DOHH2 (cell line): ENCODE results near the gene NUDT16L1.

Experiments
- H3F3A ChIP-seq: fragments of 200-600 bp; sonication (generic), shearing (Covaris generic); 2 replicates; pipeline ENCODE4 v1.6.0; 2016; ENCODE audit warnings: antibody characterized with exemption, mild to moderate bottlenecking; ENCODE audit not compliant: control insufficient read depth, insufficient read depth
- H3K27ac ChIP-seq: fragments of 200-600 bp; sonication (generic); 2 replicates; pipeline ENCODE4 v1.5.1; 2014; ENCODE audit warnings: low read depth, mild to moderate bottlenecking, low read length, moderate library complexity
- H3K27me3 ChIP-seq: fragments of 200-600 bp; sonication (generic); 2 replicates; pipeline ENCODE4 v1.6.1; 2014; ENCODE audit warnings: mild to moderate bottlenecking, low read length, mixed read lengths; ENCODE audit not compliant: control insufficient read depth
- H3K36me3 ChIP-seq: fragments of 200-600 bp; sonication (generic); 2 replicates; pipeline ENCODE4 v1.6.1; 2014; ENCODE audit warnings: mild to moderate bottlenecking, low read length, moderate library complexity, mixed read lengths; ENCODE audit not compliant: control insufficient read depth
- H3K4me1 ChIP-seq: fragments of 200-600 bp; sonication (generic); 2 replicates; pipeline ENCODE4 v1.6.1; 2014; ENCODE audit warnings: mild to moderate bottlenecking, low read length, mixed read lengths; ENCODE audit not compliant: control insufficient read depth
- H3K4me2 ChIP-seq: fragments of 200-600 bp; sonication (generic); 2 replicates; pipeline ENCODE4 v1.6.0; 2014; ENCODE audit warnings: mild to moderate bottlenecking, low read length, moderate library complexity
- H3K4me3 ChIP-seq: fragments of 200-600 bp; sonication (generic); 2 replicates; pipeline ENCODE4 v1.5.1; 2014; ENCODE audit warnings: mild to moderate bottlenecking, low read length, mixed read lengths
- H3K79me2 ChIP-seq: fragments of 200-600 bp; sonication (generic); 2 replicates; pipeline ENCODE4 v1.6.1; 2014; ENCODE audit warnings: mild to moderate bottlenecking, low read length, mixed read lengths; ENCODE audit not compliant: control insufficient read depth
- H3K9me2 ChIP-seq: fragments of 200-600 bp; sonication (generic); replicated peaks from 2 replicates; pipeline ENCODE4 v1.6.1; 2014; ENCODE audit warnings: mild to moderate bottlenecking, low read length, mixed read lengths; ENCODE audit not compliant: control insufficient read depth
- H3K9me3 ChIP-seq: fragments of 200-600 bp; sonication (generic); 2 replicates; pipeline ENCODE4 v1.6.1; 2014; ENCODE audit warnings: antibody characterized with exemption, low read length, mixed read lengths; ENCODE audit not compliant: control insufficient read depth, insufficient read depth
- H4K20me1 ChIP-seq: fragments of 200-600 bp; sonication (generic); 2 replicates; pipeline ENCODE4 v1.6.0; 2014; ENCODE audit warnings: low read depth, mild to moderate bottlenecking, antibody characterized with exemption, low read length, moderate library complexity; ENCODE audit not compliant: control insufficient read depth, insufficient read depth
- EZH2phosphoT487 ChIP-seq: fragments of 200-600 bp; sonication (generic); IDR thresholded peaks from 2 replicates; pipeline ENCODE4 v1.6.1; 2017; ENCODE audit warnings: borderline replicate concordance, mild to moderate bottlenecking, antibody characterized with exemption, low read length, moderate library complexity, mixed read lengths
- TF ChIP-seq, protein P1 (sequence below): fragments of 200-600 bp; sonication (generic); IDR thresholded peaks from one replicate; pipeline ENCODE4 v1.5.1; 2014; ENCODE audit warnings: antibody characterized with exemption, mild to moderate bottlenecking, low read depth, low read length; ENCODE audit not compliant: poor library complexity, severe bottlenecking

The NUDT16L1 gene

DNA sequence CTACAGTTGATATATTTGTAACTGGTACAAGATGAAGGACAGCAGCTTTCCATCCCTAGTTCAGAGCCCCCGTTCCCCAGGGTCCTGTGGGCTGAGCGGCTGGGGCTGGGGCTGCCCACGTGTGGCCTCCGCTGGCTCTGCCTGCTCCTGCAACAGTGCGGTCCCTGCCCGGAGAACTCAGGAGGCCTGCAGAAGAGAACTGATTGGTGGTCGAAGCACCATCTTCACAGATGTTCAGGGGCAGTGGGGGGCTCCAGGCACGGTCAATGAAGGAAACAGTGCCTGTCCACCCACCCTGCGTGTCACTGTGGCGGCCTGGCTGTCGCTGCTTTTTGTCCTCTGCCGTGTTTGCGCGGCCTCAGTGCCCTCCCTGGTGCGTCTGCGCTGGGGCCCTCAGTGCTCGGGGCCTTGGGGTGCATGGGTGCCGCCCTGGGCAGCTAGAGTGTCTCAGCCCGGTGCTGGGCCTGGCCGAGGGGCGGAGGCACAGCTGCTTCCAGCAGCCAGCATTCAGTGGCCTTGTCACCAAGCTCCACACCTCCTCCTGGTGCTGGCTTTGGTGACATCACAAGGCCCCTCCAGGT is 4.2 kb upstream of the NUDT16L1 start:
- H3K27me3 ChIP-seq: no peaks in the 10 kb centered on the region
- H3K27ac ChIP-seq: no peak overlapping the region
- H3K4me1 ChIP-seq: peaks cover 9% of the 10 kb centered on the region
- no peaks in the 10 kb centered on the region for H3K9me2 ChIP-seq
- no peak overlapping the region for H3K4me2 ChIP-seq
- TF ChIP-seq, protein P1, sequence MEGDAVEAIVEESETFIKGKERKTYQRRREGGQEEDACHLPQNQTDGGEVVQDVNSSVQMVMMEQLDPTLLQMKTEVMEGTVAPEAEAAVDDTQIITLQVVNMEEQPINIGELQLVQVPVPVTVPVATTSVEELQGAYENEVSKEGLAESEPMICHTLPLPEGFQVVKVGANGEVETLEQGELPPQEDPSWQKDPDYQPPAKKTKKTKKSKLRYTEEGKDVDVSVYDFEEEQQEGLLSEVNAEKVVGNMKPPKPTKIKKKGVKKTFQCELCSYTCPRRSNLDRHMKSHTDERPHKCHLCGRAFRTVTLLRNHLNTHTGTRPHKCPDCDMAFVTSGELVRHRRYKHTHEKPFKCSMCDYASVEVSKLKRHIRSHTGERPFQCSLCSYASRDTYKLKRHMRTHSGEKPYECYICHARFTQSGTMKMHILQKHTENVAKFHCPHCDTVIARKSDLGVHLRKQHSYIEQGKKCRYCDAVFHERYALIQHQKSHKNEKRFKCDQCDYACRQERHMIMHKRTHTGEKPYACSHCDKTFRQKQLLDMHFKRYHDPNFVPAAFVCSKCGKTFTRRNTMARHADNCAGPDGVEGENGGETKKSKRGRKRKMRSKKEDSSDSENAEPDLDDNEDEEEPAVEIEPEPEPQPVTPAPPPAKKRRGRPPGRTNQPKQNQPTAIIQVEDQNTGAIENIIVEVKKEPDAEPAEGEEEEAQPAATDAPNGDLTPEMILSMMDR: no peak
- no peak for TF ChIP-seq EZH2phosphoT487
- peaks cover 6% of the 10 kb centered on the region for H3K79me2 ChIP-seq
- H3F3A ChIP-seq: no peaks in the 10 kb centered on the region
- H3K36me3 ChIP-seq: no peaks in the 10 kb centered on the region
- H3K9me3 ChIP-seq: no peaks in the 10 kb centered on the region
- H3K4me3 ChIP-seq: no peak overlapping the region
- H4K20me1 ChIP-seq: no peaks in the 10 kb centered on the region

DNA sequence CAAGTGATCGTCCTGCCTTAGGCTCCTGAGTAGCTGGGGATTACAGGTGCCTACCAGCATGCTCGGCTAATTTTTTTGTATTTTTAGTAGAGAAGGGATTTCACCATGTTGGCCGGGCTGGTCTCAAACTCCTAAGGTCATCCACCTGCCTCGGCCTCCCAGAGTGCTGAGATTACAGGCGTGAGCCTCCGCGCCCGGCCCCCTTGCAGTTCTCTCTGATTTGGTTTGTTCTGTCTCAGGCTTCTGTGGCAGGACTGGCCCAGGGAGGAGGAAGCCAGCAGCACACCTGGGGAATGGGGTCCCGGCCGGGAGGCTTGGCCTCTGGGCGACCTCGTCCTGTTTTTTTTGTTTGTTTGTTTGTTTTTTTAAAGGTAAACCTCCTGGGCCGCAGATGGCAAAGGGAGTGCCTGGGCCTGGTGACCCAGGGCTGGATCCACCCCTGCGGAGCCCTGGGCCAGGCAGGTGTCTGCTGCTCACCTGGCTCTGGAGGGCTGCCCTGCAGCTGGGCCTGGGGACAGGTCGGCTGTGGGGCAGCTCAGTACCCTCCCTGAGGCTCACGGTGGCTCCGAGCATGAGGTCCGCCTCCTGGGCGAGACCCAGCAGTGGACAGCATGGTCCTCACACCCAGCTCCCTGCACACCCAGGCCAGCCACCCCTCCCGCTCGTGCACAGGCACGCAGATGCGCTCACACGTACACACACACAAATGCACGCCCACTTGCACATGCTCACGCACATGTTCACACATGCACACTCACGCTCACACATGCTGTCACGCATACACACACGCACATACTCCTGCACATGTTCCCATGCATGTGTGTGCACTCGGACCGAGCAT is 3.3 kb upstream of the NUDT16L1 start:
- Histone ChIP-seq H3K4me2 (no peak overlapping the region), H3K79me2 (peaks cover 13% of the 10 kb centered on the region), H3F3A (no peaks in the 10 kb centered on the region), H3K27me3 (no peaks in the 10 kb centered on the region), H3K27ac (no peak overlapping the region), H3K36me3 (peaks cover under 1% of the 10 kb centered on the region), H3K4me3 (no peak overlapping the region), H4K20me1 (no peaks in the 10 kb centered on the region), H3K4me1 (peaks cover 15% of the 10 kb centered on the region), H3K9me3 (no peaks in the 10 kb centered on the region), H3K9me2 (no peaks in the 10 kb centered on the region)
- TF ChIP-seq, protein P1: no peak
- no peak for TF ChIP-seq EZH2phosphoT487

DNA sequence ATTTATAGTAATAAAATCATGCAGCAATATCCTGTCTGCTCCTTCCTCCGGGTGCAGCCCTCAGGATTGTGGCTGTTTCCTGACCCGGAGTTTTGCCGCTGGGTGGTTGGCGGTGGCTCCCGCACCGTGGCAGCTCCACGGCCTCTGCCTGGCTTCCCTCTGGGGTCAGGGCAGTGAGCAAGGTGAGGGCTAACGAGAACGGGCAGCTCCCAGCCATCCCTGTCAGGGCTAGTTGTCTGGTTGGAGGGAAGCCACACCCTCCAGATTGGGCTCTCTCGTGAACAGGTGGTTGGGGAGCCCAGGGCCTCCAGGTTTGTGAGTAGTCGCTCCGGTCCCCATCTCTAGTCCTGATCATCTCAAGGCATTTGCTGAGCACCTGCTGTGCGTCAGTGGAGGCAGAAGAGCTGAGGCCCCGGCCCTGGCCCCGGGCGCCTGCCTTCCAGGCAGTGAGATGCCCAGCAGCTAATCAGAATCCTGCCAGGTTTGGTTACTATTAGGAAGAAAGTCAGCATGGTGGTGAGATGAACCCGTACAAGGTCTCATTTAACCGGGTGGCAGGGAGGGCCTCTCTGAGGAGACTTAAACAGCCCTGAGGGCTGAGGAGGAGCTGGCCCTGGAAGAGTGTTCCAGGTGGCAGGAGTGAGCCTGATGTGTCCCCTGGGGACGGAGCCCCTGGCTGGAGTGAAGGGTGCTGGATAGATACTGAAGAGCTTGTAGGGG is 2.3 kb upstream of the NUDT16L1 start:
- no peaks in the 10 kb centered on the region for H3K27me3 ChIP-seq
- peaks cover 15% of the 10 kb centered on the region for H3K4me1 ChIP-seq
- no peaks in the 10 kb centered on the region for H3K9me2 ChIP-seq
- H3K79me2 ChIP-seq: peaks cover 16% of the 10 kb centered on the region
- no peak overlapping the region for H3K4me2 ChIP-seq
- 0 out of 2 replicates have a peak, but pooled peaks cover 4% of the 10 kb centered on the region for H4K20me1 ChIP-seq
- peaks cover 10% of the 10 kb centered on the region for H3K36me3 ChIP-seq
- H3K27ac ChIP-seq: no peak overlapping the region
- no peaks in the 10 kb centered on the region for H3K9me3 ChIP-seq
- no peaks in the 10 kb centered on the region for H3F3A ChIP-seq
- H3K4me3 ChIP-seq: no peak overlapping the region
- TF ChIP-seq, protein P1: no peak
- no peak for TF ChIP-seq EZH2phosphoT487
